GM23338 (cell line): Measurements from ENCODE around the gene TXN.

Experiments
- CREB1 ChIP-seq: fragments of 250-450 bp; sonication (Bioruptor Pico); IDR thresholded peaks from 2 replicates; pipeline ENCODE4 v1.5.0; 2020; ENCODE audit warnings: low read depth, mild to moderate bottlenecking, moderate library complexity
- CTCF ChIP-seq, 2 experiments: fragments of 200-600 bp in 1 of 2; sonication (generic) in 1 of 2; conservative IDR thresholded peaks; 2 replicates each; pipeline versions ENCODE4 v1.5.1 to v1.6.1; 2016 to 2017; ENCODE audit warnings: antibody characterized with exemption in 2 of 2, low read depth in 2 of 2, mild to moderate bottlenecking in 2 of 2, moderate library complexity in 1 of 2
- ETS1 ChIP-seq: IDR thresholded peaks from 2 replicates; pipeline ENCODE4 v1.6.1; 2016; ENCODE audit warnings: antibody characterized with exemption
- EZH2 ChIP-seq: fragments of 200-600 bp; sonication (generic); IDR thresholded peaks from one replicate; pipeline ENCODE4 v1.8.0; 2017; ENCODE audit warnings: antibody characterized with exemption, mild to moderate bottlenecking, low read depth; ENCODE audit not compliant: unreplicated experiment
- EZH2phosphoT487 ChIP-seq: fragments of 200-600 bp; sonication (generic); IDR thresholded peaks from one replicate; pipeline ENCODE4 v1.8.1; 2018; ENCODE audit warnings: antibody characterized with exemption; ENCODE audit not compliant: unreplicated experiment
- JUNB ChIP-seq: IDR thresholded peaks from one replicate; pipeline ENCODE4 v1.6.1; 2016; ENCODE audit warnings: antibody characterized with exemption; ENCODE audit not compliant: unreplicated experiment
- NANOG ChIP-seq: IDR thresholded peaks from 2 replicates; pipeline ENCODE4 v1.6.1; 2016; ENCODE audit warnings: antibody characterized with exemption, borderline replicate concordance
- POLR2AphosphoS5 ChIP-seq: IDR thresholded peaks from 2 replicates; pipeline ENCODE4 v1.6.1; 2016; ENCODE audit warnings: antibody characterized with exemption, low read depth
- REST ChIP-seq: IDR thresholded peaks from one replicate; pipeline ENCODE4 v1.6.1; 2018; ENCODE audit warnings: antibody characterized with exemption; ENCODE audit not compliant: unreplicated experiment
- ZNF114 ChIP-seq: fragments of 250-450 bp; sonication (Bioruptor Pico); IDR thresholded peaks from 2 replicates; pipeline ENCODE4 v1.5.0; 2020; ENCODE audit warnings: mild to moderate bottlenecking, moderate library complexity
- ZNF462 ChIP-seq: fragments of 250-450 bp; sonication (Bioruptor Pico); IDR thresholded peaks from 2 replicates; pipeline ENCODE4 v1.5.0; 2020; ENCODE audit warnings: mild to moderate bottlenecking, moderate library complexity

- no peak for TF ChIP-seq CTCF (conservative IDR thresholded peaks at IDR 0.05; ENCODE audit: low read depth in 2 of 2)
- no peak for TF ChIP-seq EZH2
- no peak for TF ChIP-seq POLR2AphosphoS5
- TF ChIP-seq REST: no peak
- no peak for TF ChIP-seq EZH2phosphoT487
- no peak for TF ChIP-seq JUNB
- no peak for TF ChIP-seq ETS1
- TF ChIP-seq CREB1 (CRISPR knock-in tag): no peak
- TF ChIP-seq ZNF462 (CRISPR knock-in tag): no peak
- TF ChIP-seq ZNF114 (CRISPR knock-in tag): no peak
- no peak for TF ChIP-seq NANOG
Measured at GRCh38 chr9:110293248-110293647, 36.9 kb upstream of the TXN start.
